GM15510 (cell line): Measurements from ENCODE around the gene NALF2.

ENCODE experiments used
- POLR2A ChIP-seq: IDR thresholded peaks from 3 replicates; pipeline ENCODE4 v1.6.1; 2011; ENCODE audit warnings: borderline replicate concordance; ENCODE audit not compliant: insufficient read length; ENCODE audit errors: extremely low read depth

NALF2 gene

DNA sequence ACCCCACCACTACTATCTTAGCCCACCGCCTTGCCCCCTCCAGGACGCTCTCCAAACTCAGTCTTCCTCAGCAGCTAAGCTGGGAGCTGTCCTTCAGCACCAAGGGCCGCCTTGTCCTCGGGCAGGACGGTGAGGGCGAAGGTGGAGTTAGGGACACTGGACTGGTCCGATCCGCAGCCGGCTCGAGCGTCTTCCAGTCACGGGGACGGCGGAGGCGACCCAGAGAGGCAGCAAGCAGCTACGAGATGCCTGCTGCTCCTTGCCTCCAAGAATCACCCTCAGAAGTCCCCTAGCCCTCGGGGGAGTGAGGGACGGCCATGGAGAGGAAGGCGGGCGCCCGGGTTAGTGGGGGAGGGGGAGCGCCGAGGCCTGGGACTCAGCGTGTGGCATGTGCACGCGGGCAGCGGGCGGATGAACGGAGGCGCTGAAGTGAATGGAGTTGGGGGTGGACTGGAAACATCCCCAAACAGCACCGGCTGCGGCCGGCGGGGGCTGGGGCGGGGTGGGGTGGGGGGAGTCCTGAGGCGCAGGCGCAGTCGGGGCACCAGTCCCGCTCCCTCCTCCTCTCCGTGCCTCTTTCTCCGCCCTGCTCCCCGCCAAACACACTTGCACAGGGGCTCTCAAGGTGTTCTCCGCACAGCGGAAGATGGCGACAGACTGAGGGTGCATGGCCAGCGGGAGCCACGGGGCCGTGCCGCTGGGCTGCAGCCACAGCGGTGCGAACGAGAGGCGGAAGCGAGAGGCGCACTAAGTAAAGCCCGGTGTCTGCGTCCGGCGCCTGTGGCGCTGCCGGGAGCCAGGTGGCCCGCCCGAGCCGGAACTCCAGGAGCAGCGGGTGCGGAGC lies at the start of gene NALF2:
Gene NALF2, plus strand, starts transcription at position 545 of the 844 bp plus-strand sequence. CDS start 957 bp downstream, outside the sequence.
- no peak for TF ChIP-seq POLR2A

DNA sequence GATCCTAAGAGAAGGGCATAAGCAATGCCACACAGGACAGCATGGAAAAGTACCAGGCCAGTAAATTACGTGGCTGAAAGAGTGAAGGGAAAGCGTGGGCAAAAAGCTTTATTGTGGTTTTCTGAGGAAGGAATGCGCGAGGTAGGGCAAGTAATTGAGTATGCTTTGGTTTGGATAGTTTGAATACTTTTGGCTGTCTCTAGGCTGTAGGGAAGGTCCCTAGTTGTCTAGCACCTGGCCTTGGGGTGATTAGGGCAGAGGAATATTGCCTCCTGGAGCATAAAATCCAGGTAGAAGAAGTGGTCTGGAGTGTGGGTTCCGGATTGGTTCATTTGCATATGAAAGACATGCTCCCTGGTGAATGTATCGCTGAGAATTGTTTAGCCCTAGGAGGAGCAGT lies 46.4 kb upstream of the NALF2 start:
- no peak for TF ChIP-seq POLR2A

- no peak for TF ChIP-seq POLR2A
Measured at GRCh38 chrX:69466546-69466945, 37.6 kb upstream of the NALF2 start.

DNA sequence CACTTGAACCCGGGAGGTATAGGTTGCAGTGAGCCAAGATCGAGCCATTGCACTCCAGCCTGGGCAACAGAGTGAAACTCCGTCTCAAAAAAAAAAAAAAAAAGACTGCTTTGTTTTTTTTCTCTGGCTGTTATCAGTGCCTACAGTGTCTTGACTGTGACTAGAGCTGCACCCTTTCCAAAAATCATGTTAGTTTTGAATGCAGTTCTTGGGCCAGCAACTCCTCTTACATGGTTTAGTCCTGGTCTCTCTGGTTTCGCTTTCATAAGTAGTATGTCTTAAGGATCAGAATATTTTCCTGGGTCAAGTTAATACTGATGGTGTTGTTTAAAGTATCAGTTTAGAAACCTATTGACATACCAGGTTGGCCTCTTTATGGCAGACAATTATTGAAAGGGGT lies 34.2 kb upstream of the NALF2 start:
- TF ChIP-seq POLR2A = no peak

DNA sequence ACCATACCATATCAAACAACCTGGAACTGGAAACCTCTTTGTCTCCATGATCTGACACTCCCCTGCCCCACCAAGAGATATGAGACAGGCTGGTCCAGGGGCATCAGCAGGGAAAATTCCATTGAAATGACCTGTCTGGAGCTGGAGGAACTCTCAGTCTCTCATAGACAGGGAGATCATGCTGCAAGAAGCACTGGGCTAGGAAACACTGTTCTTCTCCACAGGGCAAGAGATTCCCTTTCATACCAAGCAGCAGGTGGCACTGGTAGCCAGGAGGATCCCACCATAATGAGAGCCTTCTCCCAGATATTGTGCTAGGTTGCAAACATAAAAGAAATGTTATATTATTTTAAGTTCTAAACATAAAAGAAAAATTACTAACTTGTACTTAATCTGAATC lies 14.5 kb upstream of the NALF2 start:
- no peak for TF ChIP-seq POLR2A

DNA sequence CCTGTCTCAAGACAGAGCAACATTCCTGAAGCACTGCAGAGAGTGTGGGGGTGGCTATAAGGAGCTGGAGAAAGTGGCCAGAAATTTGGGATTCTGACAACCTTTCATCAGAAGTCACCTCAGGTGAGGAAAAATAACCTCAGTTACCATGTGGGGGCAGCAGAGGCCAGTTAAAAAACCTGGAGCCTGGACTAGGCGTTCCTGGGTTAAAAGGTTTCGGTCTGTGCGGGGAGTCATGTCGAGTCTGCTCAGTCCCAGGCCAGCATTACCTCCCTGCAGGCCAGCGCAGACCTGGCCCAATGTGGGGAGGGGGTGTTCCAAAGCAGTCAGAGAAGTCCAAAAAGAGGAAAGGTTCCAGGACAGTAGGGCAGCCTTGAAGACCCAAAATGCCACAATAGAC lies 10.9 kb upstream of the NALF2 start:
- TF ChIP-seq POLR2A = no peak

GRCh38 chrX:69493766-69494165 lies 10.4 kb upstream of the NALF2 start:
- no peak for TF ChIP-seq POLR2A

DNA sequence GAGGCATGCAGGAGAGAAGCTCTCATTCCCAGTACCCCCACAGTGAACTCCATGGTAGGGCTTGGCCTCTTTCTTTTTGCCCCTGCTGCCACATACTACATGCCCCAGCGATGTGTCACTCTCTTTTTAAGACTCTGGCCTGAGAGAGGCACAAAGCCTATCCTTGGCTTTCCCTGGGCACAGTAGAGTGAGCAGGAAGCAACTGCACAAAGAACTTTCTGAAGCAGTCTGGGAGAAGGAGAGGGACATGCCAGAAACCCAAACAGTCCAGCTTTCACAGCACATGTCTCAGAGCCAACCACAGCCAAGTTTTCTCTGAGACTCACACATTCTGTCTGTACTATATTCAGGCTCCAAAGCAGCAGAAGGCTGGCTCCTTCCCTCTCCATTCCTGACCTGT lies 7.9 kb upstream of the NALF2 start:
- TF ChIP-seq POLR2A = no peak

- TF ChIP-seq POLR2A = no peak
Measured at GRCh38 chrX:69501429-69501828, 2.7 kb upstream of the NALF2 start.

DNA sequence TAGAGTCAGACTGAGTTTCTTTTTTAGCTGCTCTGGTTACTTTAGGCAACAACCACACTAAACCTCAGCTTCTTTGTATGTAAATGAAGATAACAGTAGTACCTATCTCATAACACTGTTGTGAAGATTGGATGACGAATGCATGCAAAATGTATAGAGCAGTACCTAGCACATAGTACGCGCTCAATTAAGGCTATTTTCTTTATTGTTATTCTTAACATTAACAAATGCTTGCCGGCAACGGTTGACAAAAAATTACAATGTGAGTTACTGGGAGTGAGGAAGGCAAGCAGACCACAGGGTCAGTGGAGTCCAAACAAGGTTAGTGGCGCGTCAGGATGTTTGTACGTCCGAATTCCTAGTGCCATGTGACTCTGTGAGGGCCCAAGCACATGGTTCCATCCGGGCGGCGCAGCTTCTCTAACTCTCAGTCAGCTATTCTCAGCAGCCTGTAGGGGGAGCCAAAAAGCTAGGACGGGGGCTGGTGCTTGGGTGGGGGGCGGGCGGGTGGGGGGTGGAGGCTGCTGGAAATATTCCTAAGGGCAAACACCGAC lies 821 bp upstream of the NALF2 start:
- no peak for TF ChIP-seq POLR2A

DNA sequence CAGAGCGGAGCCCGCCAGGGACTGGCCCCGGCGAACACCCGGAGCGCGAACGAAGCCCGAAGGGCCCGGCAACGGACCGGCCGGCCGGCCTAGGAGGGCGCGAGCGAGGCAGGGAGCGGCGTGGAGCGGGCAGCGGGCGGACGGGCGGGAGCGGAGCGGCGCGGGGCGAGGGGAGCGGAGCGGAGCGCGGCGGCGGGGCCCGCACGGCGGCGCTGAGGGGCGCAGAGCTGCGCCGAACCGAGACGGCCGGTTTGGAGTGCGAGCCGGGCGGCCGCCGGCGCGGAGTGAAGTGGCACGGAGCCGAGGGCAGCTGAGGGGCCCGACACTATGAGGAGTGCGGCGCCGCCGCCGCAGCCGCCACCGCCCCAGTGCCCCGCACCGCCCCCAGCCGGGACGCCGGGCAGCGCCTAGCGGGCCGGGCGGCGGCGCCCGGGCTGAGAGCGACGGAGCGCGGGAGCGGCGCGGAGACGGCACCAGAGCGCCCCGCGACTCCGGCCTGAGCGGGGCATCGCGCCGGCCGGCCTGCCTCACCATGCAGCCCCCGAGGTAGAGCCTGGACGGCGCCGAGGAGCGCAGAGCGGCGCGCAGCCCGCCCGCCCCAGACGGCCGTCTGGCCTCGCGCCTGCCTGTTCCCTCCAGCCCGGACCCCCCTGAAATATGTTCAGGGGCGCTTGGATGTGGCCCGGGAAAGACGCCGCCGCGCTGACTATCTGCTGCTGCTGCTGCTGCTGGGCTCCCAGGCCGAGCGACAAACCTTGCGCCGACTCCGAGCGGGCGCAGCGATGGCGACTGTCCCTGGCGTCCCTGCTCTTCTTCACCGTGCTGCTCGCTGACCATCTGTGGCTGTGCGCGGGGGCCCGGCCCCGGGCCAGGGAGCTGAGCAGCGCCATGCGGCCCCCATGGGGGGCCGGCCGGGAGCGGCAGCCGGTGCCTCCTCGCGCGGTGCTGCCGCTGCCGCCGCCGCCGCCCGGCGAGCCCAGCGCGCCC lies 793 bp downstream of the NALF2 start:
- no peak for TF ChIP-seq POLR2A

- TF ChIP-seq POLR2A = no peak
Measured at GRCh38 chrX:69505772-69506616, 1.9 kb downstream of the NALF2 start.

- TF ChIP-seq POLR2A = no peak
Measured at GRCh38 chrX:69506617-69507499, 2.7 kb downstream of the NALF2 start.
